Activated T-helper 1 cell treated with anti-CD3 and anti-CD28 coated beads, Interleukin-2, amount 50 U/mL, for 16 hours (primary cell): ENCODE results near the gene SUDS3.
"Not testable (repeated sequence)": the region's sequence is repeated elsewhere in the genome, so short reads cannot be mapped to it uniquely, and the experiment has no call there.

Experiments
- DNase-seq, 2 donors: peaks; one replicate each; pipeline ENCODE4 v3.0.0-alpha.2; 2020; ENCODE audit warnings: low read depth in 1 of 2, low spot score in 1 of 2

The SUDS3 gene

DNA sequence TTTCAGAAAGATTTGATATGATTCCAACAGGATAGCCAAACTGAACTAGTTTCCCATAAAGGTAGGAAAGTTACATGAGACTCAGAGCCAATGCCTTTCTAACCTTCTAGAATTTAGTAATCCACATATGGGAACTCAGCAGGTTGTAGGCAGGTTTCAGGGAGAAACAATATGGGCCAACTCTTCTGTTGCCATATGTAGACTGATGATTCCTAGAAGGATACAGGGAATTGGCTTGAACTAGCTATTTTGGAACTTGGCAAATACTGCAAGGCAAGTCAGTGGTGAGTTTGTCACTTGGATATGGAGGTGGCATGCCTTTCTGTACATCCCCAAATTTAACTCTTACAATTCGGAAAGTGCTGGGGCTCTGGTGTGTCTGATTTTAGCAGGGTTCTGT lies 15.5 kb downstream of the SUDS3 start:
- no peak for DNase-seq

DNA sequence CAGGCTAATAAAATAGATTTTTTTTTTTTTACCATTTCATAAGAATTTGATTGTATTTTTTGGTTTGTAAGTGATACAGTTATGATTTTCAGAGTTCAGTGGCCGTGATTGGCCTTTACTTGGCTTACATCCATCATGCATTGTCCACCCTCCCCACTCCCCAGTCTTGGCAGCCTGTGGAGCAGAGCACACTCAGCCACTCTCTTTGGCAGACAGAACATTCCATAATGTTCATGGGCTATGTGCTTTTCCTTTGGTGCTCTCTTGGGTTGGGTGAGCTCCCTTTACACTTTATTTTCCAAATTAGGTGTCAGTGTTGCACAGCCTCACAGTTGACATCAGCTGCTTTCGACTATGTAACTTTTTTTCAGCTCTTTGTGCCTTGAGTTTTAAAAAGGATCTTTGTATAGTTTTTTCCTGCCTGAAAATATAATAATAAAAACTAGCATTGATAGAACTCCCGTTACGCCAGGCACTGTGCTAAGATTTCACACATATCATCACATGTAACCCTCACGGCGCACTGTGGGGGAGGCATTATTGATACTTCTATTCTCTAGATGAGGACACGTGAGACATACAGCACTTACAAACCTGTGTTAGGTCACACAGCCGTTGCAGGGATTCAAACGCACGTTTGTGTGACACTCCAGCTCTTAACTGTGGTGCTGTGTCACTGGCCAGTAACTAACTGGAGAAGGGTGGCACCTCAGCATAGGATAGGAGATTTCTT lies 21.5 kb downstream of the SUDS3 start:
- DNase-seq, result no peak

DNA sequence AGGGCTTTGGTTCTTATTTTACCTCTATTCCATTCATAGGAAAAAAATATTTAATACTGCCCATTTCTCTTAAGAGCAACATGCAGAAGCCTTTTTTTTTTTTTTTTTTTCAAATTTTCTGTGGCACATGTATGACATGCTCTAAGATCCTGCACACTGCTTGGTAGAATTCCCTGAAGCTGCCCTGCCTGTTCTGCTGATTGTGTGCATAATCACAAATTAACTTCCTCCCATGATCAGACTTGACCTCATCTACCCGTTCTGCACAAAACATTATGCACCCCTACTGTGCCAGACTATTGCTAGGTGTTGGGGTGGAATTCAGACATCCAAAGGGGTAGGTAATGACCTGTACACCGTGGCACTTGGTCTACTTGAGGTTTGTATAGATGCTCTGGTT lies 22.2 kb downstream of the SUDS3 start:
- no peak for DNase-seq

DNA sequence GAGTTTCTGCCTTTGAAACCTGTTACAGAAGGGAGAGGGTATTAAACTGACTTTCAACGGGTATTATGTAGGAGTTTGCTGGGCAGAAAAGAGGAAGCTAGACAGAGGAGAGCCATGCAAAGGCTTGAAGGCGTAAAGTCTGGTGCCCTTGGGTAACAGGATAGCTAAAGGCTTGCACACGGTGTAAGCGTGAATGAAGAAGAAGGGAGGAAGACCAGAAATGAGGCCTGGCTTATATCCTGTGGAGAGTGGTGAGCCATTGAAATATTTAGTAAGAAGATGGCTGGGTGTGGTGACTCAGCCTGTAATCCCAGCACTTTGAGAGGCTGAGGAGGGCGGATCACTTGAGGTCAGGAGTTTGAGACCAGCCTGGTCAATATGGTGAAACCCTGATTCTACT lies 22.6 kb downstream of the SUDS3 start:
- DNase-seq, result no peak

DNA sequence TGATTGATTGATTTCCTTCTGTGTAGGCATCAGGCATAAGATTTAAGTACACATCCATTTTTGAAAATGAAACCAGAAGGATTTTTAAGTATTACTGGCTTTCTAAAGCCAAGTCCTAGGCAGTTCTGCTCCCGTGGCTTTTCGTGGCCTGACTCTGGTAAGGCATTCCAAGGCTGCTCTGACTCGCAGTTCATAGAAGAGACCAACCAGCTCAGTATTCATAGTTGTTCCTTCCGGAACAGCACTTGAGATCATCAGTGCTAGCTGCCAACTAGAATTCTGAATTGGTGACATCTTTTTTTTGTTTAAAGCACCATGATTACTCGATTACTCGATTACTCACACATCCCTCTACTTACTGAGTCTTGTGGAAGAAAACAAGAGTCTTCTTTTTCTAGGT lies 25.9 kb downstream of the SUDS3 start:
- no peak for DNase-seq

DNA sequence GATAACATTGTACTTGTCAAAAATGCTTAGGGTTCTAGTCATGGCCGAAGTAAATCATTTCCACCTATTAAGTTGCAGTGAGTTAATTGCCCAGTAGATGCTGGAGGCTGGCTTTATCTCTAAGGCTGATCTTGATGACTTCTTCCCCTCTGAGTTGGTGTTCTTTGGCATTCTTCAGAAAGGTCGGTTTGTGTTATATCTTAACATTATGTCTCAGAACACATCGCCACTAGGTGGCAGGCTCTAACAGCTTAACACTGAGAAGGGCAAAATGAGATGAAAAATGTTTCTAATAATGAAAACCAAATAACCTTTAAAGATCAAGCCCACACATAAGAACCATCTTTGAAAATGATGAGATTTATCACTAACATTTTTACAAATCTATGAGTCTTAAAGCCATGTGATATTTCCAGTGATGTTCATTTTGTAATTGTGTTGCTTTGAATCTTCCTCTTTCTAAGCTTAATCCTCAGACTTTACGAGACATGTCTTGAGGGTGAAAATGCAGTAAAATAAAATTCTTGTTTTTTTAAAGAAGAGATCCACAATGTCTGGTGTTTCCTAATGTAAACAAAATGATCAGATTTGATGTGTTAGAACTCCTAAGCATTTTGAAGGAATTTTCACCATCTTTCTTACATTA lies 28.6 kb downstream of the SUDS3 start:
- DNase-seq, result peak; percentile 3 to 10

DNA sequence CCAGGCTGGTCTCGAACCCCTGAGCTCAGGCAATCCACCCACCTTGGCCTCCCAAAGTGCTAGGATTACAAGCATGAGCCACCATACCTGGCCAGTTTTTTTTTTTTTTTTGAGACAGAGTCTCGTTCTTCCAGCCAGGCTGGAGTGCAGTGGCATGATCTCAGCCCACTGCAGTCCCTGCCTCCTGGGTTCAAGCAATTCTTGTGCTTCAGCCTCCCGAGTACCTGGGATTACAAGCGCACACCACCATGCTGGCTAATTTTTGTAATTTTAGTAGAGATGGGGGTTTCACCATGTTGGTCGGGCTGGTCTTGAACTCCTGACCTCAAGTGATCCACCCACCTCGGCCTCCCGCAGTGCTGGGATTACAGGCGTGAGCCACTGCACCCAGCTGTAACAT lies 31.9 kb downstream of the SUDS3 start:
- DNase-seq, result not testable (repeated sequence)

DNA sequence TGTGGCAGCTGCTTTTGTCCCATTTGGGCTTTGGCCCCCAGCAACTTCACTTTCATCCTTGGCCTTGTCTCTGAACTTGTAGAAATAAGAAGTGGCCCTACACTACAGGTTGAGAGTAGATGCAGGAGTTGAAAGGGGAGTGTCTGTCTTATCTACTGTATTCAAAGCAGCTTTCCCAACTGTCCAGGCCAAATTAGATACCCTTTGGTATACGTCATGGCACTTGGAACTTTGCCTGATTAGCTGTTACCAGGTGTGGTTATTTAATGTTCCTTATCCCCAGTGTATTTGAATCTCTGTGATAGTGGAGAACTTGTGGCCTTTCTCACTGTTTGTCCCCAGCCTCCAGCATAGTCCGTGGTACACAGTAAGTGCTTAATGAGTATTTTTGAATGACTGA lies 33.5 kb downstream of the SUDS3 start:
- DNase-seq, result no peak

DNA sequence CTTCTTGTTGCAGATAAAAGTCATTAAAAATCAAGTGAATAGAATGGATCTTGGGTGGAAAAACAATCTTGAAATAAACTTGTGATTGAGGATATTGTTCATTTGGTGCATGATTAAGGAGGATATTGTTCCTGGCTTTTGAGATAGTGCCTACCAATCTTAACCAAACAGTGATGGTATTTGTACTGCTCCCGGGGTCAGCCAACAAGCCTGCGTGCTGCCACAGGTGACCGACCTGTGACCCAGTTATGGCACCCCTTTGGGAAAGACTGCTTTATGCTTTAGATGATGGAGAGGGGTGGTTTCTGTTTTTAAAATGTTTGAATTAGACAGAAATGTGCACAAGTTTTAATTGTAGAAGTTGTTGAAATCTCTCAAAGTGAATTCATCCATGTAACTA lies 41.6 kb downstream of the SUDS3 start:
- DNase-seq, result no peak

DNA sequence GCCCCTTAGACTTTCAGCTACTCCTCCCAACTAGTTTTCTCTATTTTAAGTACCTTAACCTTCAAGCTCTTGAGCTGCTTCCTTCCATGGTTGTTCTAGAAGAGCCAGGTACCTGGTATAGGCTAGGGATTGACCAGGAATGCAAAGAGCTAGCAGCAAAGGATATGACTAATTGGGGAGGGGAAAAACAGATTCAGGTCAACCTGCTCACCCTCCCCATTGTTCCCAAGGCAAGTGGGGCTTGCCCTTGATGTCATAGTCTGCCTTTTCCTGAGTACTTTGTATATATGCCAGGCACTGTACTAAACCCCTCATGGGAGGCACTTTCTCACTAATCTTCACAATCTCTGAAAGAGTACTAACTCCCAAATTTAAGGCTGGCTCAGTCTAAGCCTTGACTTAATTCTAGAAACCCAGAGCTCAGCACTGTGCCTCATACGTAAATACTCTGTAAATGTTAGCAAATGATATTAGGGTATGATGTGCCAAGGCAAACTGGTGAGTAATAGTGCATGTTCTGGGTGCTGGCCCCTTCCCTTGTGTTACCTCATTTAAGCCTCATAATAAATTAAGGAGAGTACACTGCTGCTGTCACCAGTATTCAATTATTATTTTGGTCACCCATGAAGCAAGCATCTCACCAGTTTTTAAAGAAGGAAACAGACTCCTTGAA lies 42.2 kb downstream of the SUDS3 start:
- no peak for DNase-seq

DNA sequence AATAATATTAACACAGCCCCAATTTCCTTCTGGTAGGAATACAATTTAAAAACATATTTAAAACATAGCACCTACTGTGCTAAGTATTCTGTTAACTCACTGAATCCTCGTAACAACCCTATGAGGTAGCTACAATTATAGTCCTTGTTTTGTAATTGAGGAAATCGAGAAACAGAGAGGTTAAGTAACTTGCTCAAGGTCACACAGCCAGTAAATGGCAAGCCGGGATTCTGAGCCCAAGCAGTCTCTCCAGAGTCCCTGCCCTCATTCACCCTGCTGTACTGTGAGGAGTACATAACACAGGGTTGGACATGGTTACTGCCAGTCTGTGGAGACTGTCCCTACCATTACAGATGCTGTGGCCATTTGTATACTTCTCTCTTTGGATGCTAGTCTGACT lies 44.3 kb downstream of the SUDS3 start:
- no peak for DNase-seq

DNA sequence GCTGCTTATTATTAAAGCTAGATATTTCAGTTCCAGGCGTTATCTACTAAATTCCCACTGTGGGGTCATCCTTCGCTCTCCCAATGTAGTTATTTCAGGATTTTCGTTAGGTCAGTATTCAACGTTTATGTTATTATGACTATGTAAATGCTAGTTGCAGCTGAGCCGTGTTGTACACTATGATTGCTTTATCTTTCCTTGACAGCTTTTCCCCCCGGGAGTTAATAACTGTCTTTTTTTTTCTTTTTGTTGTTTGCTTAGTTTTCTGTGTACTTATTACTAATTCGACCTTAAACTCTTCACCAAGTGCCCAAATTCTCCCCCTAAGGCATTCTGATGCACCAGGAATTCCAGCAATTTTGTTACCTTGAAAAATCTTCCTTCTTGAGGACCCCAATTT lies 48.5 kb downstream of the SUDS3 start:
- no peak for DNase-seq

DNA sequence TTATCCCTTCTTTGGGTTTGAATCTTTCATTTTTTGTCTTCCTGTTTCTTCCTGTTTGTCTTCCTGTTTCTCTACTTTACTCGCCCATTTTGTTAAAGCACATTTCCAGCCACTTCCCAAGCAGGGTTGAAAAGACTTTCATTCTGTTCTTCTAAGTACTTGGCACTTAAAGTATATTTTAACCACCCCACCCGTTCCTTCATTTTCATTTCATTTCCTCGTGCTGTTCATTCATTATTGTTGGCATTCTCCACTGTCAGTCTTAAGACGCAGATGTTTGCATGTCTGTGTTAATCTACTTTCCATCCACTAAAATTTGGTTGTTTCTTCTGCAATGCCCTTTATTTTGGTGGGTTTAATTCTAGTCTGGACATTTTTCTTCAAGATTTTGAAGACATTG lies 49.0 kb downstream of the SUDS3 start:
- no peak for DNase-seq

DNA sequence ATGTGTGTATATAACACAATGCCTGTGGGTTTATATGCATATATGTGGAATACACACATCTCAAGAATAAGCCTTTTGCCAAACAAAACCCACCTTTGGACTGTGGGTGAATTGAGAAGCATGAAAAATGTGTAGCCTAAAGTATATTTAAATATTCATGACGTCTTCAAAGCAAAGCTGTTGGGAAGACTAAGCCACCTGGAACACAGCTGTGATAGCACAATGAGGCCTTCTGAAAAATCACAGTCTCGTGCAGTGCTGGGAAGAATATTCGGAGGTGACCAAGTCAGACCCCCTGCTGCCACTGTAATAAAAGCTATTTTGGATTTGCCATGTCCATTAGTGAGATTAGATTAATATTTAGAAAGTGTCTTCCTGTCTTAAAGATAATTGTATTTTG lies 51.5 kb downstream of the SUDS3 start:
- DNase-seq, result no peak

DNA sequence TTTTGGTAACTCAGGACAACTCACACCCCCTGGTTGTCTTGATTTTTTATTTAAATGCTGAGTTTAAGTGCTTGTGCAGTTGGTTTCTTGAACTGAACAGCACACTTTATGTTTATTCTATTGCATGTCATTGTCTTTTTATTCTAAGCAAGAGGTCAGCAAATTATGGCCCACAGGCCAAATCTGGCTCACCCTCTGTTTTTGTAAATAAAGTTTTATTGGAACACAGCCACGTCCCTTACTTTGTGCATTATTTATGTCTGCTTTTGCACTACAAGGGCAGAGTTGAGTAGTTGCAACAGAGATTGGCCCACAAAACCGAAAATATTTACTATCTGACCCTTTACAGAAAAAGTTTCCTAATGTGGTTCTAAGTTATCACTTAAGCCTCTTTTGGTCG lies 52.3 kb downstream of the SUDS3 start:
- no peak for DNase-seq

DNA sequence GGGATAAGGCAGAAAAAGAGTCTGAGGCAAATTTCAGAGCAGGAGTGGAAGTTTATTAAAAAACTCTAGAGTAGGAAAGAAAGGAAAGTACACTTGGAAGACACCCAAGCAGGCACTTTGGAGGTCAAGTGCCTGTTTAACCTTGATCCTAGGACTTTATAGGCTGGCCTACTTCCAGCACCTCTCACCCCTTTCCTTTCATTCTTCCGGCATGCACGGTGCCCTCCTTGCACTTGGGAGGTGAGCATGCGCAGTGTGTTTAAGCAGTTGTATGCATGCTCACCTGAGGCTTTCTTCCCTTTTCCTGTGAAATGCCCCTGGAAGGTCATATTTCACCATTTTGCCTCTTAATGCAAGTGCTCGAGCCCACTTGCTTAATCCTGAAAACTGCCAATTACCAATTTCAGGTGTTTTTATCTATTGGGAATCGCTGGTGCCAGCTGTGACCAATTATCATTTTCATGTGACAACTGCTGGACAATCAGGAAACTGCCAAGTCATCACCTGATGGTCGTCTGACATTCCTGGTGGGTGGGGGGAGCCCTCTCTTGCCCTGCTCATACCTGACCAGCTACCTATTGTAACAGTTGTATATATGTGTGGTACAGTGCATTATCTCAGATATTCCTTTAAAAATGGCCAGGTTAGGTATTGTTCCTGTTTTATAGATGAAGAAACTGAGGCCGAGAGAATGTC lies 53.5 kb downstream of the SUDS3 start:
- no peak for DNase-seq

DNA sequence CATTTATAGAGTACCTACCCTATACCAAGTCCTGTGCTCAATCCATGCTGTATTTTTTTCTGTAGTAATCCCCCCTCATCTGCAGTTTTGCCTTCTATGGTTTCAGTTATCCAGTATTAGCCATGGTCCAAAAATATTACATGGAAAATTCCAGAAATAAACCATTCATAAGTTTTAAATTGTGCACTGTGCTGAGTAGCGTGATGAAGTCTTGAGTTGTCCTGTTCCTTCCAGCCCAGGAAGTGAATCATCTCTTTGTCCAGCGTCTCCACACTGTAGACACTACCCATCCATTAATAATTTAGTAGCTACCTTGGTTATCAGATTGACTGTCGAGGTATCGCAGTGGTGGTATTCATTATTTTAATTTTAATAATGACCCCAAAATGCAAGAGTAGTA lies 54.2 kb downstream of the SUDS3 start:
- no peak for DNase-seq

DNA sequence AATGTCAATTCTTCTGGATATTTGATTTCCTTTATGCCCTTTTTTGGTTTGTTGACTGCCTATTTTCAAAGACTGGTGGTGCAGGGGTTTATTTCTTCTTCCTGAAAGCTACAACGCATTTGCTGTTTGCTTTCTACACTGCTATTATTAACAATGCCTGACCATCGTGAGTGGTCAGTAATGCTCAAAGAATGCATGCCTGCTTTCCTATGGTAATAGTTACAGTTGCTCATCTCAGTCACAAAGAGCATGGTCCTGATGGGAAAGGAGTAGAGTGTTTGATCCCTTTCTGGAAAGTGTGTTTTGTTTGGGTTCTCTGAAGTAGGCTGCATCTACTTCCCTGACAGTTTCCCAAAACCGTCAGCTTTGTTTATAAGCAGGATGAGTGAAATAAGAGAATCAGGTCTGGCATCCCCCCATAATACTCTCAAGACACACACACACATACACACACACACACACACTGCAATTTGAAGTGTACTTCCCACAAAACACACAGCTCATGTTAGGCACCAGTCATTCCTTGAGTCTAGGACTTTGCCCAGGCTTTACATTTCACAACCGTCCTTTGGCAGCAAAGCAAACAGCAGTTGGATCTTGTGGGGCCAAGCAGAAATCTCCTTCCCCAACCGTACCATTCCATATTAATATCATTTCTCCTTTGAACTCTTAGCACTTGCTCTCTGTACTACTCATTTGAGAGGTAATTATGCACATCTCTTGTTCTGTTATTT lies 56.6 kb downstream of the SUDS3 start:
- DNase-seq, result no peak

DNA sequence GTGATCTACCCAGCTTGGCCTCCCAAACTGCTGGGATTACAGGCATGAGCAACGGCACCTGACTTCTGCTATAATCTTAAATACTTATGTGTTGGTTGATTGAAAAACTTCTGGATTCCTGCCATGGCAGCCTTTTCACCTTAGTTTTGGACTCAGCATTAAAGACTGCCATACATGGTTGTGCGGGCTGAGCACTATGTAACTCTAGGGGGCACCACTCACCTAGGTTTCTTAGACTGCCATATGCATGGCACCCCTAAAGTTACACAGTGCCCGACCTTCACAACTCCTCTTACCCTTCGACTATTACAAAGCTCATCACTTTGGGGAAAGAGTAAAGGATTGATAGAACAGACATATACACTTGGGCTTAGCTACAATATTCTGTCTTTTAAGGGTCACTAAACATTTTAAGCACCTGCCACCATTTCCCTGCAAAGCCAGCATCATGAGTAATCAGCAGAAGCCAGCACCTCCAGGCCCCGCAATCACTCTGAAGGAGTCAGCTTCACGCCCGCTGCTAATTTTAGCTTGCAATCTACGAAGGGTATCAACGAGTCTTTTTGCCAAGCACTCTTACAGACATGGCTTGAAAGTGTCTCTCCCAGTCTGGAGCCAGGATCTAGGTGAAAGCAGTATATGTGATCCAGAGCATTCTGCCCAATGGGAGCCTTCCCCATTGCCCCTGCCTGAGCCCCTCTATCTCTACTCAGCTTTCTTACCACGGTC lies 59.8 kb downstream of the SUDS3 start:
- DNase-seq, result no peak

DNA sequence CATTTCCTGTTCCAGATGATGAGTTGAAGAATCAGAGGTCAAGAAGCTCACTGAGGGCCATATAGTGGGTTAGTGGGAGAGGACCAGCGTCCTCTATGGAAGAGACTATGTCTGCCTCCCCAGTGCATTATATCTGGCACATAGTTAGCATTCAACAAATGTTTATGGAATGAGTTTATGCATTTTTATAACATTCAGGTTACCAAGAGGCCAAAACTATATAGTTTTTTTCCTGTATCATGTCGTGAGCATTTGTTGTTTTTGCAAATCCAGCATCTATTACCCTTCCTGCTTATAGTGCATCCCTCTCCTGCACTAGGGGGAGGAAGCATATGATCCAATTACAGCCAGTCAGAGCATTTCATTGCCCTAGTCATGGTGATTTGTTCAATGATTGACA lies 60.6 kb downstream of the SUDS3 start:
- no peak for DNase-seq

DNA sequence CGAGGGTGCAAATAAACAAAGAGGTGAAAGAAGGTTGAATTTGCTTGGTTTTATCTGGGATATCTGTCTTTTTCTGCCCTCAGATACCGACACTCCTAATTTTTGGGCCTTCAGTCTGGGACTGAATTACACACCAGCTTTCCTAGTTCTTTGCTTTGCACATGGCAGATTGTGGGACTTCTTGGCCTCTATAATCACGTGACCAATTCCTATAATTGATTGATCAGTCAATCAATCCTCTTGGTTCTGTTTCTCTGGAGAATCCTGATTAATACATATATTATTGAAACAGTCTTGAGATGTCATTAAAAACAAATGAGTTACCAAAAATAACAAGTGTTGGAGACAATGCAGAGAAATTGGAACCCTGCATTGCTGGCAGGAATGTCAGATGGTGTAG lies 62.7 kb downstream of the SUDS3 start:
- no peak for DNase-seq
